ENCODE results near the gene RBM48.
"Not testable (repeated sequence)": the region's sequence is repeated elsewhere in the genome, so short reads cannot be mapped to it uniquely, and the experiment has no call there.

DNA sequence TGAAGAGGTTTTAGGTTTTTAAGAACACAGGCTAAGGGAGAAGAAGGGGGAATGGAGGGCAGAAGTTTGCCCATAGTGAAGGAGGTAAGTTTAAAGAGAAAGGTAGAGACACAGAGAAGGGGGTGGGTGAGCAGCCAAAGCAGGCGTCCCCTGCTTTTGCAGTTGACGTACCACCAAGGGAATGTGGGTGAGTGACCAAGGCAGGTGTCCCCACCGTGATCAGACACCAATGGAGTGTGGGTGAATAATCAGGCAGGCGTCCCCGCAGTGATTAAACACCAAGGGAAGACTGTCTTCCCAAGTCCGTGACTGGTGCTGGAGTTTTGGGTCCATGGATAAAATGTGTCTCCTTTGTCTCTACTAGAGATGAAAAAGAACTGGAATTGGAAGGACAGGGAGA is 44.4 kb upstream of the RBM48 start:
- TF ChIP-seq, protein P1, sequence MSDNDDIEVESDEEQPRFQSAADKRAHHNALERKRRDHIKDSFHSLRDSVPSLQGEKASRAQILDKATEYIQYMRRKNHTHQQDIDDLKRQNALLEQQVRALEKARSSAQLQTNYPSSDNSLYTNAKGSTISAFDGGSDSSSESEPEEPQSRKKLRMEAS (IDR thresholded peaks at IDR 0.05), result not testable (repeated sequence)
- TF ChIP-seq, protein P2, sequence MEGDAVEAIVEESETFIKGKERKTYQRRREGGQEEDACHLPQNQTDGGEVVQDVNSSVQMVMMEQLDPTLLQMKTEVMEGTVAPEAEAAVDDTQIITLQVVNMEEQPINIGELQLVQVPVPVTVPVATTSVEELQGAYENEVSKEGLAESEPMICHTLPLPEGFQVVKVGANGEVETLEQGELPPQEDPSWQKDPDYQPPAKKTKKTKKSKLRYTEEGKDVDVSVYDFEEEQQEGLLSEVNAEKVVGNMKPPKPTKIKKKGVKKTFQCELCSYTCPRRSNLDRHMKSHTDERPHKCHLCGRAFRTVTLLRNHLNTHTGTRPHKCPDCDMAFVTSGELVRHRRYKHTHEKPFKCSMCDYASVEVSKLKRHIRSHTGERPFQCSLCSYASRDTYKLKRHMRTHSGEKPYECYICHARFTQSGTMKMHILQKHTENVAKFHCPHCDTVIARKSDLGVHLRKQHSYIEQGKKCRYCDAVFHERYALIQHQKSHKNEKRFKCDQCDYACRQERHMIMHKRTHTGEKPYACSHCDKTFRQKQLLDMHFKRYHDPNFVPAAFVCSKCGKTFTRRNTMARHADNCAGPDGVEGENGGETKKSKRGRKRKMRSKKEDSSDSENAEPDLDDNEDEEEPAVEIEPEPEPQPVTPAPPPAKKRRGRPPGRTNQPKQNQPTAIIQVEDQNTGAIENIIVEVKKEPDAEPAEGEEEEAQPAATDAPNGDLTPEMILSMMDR (IDR thresholded peaks at IDR 0.05), result not testable (repeated sequence)
- not testable (repeated sequence) for TF ChIP-seq CEBPB (IDR thresholded peaks at IDR 0.05); MAZ (IDR thresholded peaks at IDR 0.05; ENCODE audit: borderline replicate concordance, low read depth, low read length); SMC3 (IDR thresholded peaks at IDR 0.05); RAD21 (conservative IDR thresholded peaks at IDR 0.05 in 1 of 2, IDR thresholded peaks at IDR 0.05 in 1 of 2); SREBF2 (IDR thresholded peaks at IDR 0.05); POLR2A (IDR thresholded peaks at IDR 0.05; ENCODE audit: low read length); RCOR1 (IDR thresholded peaks at IDR 0.05; ENCODE audit: low read depth, low read length); MAFK (IDR thresholded peaks at IDR 0.05; ENCODE audit: partially characterized antibody)
- TF ChIP-seq, protein P3, sequence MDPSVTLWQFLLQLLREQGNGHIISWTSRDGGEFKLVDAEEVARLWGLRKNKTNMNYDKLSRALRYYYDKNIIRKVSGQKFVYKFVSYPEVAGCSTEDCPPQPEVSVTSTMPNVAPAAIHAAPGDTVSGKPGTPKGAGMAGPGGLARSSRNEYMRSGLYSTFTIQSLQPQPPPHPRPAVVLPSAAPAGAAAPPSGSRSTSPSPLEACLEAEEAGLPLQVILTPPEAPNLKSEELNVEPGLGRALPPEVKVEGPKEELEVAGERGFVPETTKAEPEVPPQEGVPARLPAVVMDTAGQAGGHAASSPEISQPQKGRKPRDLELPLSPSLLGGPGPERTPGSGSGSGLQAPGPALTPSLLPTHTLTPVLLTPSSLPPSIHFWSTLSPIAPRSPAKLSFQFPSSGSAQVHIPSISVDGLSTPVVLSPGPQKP (IDR thresholded peaks at IDR 0.05; ENCODE audit: low read depth, low read length), result not testable (repeated sequence)
- TF ChIP-seq, protein P4, sequence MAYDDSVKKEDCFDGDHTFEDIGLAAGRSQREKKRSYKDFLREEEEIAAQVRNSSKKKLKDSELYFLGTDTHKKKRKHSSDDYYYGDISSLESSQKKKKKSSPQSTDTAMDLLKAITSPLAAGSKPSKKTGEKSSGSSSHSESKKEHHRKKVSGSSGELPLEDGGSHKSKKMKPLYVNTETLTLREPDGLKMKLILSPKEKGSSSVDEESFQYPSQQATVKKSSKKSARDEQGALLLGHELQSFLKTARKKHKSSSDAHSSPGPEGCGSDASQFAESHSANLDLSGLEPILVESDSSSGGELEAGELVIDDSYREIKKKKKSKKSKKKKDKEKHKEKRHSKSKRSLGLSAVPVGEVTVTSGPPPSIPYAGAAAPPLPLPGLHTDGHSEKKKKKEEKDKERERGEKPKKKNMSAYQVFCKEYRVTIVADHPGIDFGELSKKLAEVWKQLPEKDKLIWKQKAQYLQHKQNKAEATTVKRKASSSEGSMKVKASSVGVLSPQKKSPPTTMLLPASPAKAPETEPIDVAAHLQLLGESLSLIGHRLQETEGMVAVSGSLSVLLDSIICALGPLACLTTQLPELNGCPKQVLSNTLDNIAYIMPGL (CRISPR knock-in tag; IDR thresholded peaks at IDR 0.05; ENCODE audit: borderline replicate concordance), result not testable (repeated sequence)
